GM04504 (cell line): ENCODE data around the gene TLE3.
A peak's percentile ranks its signal among the peaks of the same experiment; 100 is the strongest.

Experiments used
- DNase-seq: peaks from one replicate; pipeline ENCODE4 v3.0.0-alpha.2; 2012; ENCODE audit warnings: low read depth

Gene TLE3

GRCh38 chr15:70048198-70048565, 49.5 kb downstream of the TLE3 start:
- DNase-seq = no peak

GRCh38 chr15:70047386-70048197, 50.1 kb downstream of the TLE3 start:
- no peak for DNase-seq

- no peak for DNase-seq
Measured at GRCh38 chr15:70046679-70047369, 50.9 kb downstream of the TLE3 start.

- no peak for DNase-seq
Measured at GRCh38 chr15:70045045-70045444, 52.7 kb downstream of the TLE3 start.

GRCh38 chr15:70044168-70044567, 53.5 kb downstream of the TLE3 start:
- DNase-seq = no peak

GRCh38 chr15:70043590-70043989, 54.1 kb downstream of the TLE3 start:
- no peak for DNase-seq

- DNase-seq = no peak
Measured at GRCh38 chr15:70042553-70043214, 55.0 kb downstream of the TLE3 start.

- DNase-seq = no peak
Measured at GRCh38 chr15:70039917-70040316, 57.8 kb downstream of the TLE3 start.

- no peak for DNase-seq
Measured at GRCh38 chr15:70038730-70039392, 58.9 kb downstream of the TLE3 start.

- no peak for DNase-seq
Measured at GRCh38 chr15:70037292-70037640, 60.5 kb downstream of the TLE3 start.

- no peak for DNase-seq
Measured at GRCh38 chr15:70036585-70037291, 61.0 kb downstream of the TLE3 start.

GRCh38 chr15:70035719-70036077, 62.0 kb downstream of the TLE3 start:
- no peak for DNase-seq

GRCh38 chr15:70035051-70035718, 62.5 kb downstream of the TLE3 start:
- DNase-seq = no peak

- DNase-seq = no peak
Measured at GRCh38 chr15:70034596-70034995, 63.1 kb downstream of the TLE3 start.

- DNase-seq = no peak
Measured at GRCh38 chr15:70034141-70034540, 63.6 kb downstream of the TLE3 start.

GRCh38 chr15:70033529-70034140, 64.1 kb downstream of the TLE3 start:
- peak; percentile 44 for DNase-seq

GRCh38 chr15:70033109-70033508, 64.6 kb downstream of the TLE3 start:
- DNase-seq = no peak

- DNase-seq = no peak
Measured at GRCh38 chr15:70032509-70032908, 65.2 kb downstream of the TLE3 start.

GRCh38 chr15:70031713-70032112, 66.0 kb downstream of the TLE3 start:
- DNase-seq = no peak

GRCh38 chr15:70031261-70031660, 66.5 kb downstream of the TLE3 start:
- DNase-seq = no peak

- no peak for DNase-seq
Measured at GRCh38 chr15:70030851-70031250, 66.9 kb downstream of the TLE3 start.
